Hepatocyte (in vitro differentiated cells): ENCODE results near the gene KCTD15.

Source experiments
- CTCF ChIP-seq: fragments of 200-600 bp; sonication (generic); IDR thresholded peaks from 2 replicates; pipeline ENCODE4 v1.5.1; 2016; ENCODE audit warnings: antibody characterized with exemption, mild to moderate bottlenecking; ENCODE audit not compliant: poor library complexity
- EZH2phosphoT487 ChIP-seq: fragments of 200-600 bp; sonication (generic); IDR thresholded peaks from one replicate; pipeline ENCODE4 v1.6.1; 2018; ENCODE audit warnings: antibody characterized with exemption, mild to moderate bottlenecking, low read depth, moderate library complexity; ENCODE audit not compliant: unreplicated experiment, severe bottlenecking

GRCh38 chr19:33811736-33812387 lies 15.2 kb downstream of the KCTD15 start:
- TF ChIP-seq CTCF: no peak
- TF ChIP-seq EZH2phosphoT487: no peak
